H4 (cell line): ENCODE data around the gene AK1. TPM values are rescaled to one million over a fixed set of nuclear protein-coding genes. Genes with fewer than 3 reads are reported as not detected.
"Not testable (repeated sequence)": the region's sequence is repeated elsewhere in the genome, so short reads cannot be mapped to it uniquely, and the experiment has no call there.

ENCODE experiments used
- DNase-seq: peaks from one replicate; pipeline ENCODE4 v3.0.0-alpha.2; 2015; ENCODE audit warnings: low spot score
- total RNA-seq: library from RNA; depleted of rRNA; stranded (reverse); fragments of >200 nt; shearing (Covaris generic); gene quantifications from 2 replicates; pipeline ENCODE4 v1.2.3, GENCODE V29; 2014

The AK1 gene
- total RNA-seq, 1 experiment from 2014 or later = 45.7 TPM

DNA sequence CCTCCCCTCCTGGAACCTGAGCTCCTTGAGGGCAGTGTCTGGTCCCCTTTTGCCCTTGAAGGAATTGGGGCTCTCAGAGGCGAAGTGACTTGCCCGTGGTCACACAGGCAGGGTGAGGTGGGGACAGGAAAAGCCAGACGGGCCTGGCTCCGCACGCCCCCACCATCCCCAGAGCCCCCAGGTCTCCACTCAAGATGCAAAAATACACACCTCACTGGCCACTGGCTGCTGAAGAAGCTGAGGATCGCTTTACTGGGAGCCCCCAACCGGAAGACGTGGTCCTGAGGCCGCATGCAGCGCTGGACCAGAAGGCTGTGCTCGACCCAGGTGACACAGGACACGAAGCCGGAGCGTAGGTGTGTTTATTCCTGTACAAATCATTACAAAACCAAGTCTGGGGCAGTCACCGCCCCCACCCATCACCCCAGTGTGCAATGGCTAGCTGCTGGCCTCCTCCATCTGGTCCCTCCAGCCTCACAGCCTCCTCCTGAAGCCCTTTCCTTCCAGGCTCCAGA, 7.6 kb upstream of the AK1 start:
- DNase-seq = no peak

DNA sequence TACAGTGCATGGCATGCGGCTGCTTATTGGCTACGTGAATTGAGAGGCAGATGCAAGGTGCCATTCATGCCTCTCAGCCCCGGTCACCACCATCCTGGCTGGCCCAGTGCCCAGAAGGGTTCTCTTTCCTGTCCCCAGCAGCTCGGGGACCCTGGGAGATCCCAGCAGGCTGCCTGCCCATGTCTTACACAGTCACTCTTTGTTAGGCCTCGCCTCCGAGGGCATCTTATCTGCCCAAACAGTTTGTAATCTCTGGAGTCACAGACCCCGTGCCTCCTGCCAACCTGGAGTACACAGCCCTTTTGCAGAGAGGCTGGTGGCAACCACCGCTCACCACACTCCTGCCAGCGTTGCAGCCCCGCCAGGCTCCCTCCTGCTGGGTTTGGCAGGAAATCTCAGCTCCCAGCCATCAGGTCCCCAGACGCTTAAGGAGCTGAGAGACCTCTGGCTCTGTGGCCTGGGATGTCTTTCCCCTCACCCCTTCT, 7.0 kb upstream of the AK1 start:
- peak; percentile 68 for DNase-seq

DNA sequence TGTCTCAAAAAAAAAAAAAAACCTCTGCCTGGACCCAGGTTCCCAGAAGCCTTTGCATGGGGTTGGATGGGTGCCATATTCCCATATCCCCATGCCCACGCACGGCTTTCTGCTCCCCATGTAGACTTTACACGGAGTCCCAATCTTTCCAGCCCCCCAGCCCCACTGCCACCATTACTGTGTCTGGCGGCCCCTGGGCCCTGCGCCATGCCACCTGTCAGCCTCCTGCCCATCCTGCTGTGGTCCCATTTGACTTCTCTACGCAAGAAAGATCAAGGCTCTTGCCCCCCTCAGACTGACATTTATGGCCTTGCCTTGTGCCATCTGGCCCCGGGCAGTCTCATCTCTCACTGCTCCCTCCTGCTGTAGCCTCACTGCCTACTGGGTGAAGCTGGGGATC, 6.5 kb upstream of the AK1 start:
- DNase-seq = no peak

DNA sequence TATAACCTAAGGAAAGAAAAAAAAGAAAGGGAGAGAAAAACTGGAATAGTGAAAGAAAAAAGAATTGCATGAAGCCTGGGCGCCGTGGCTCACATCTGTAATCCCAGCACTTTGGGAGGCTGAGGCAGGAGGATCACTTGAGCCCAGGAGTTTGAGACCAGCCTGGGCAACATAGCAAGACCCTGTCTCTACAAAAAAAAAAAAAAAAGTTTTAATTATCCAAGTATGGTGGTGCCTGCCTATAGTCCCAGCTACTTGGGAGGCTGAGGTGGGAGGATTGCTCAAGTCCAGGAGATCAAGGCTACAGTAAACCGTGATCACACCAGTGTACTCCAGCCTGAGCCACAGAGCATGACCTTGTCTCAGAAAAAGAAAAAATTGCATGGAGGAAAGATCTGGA, 4.2 kb upstream of the AK1 start:
- DNase-seq = not testable (repeated sequence)

DNA sequence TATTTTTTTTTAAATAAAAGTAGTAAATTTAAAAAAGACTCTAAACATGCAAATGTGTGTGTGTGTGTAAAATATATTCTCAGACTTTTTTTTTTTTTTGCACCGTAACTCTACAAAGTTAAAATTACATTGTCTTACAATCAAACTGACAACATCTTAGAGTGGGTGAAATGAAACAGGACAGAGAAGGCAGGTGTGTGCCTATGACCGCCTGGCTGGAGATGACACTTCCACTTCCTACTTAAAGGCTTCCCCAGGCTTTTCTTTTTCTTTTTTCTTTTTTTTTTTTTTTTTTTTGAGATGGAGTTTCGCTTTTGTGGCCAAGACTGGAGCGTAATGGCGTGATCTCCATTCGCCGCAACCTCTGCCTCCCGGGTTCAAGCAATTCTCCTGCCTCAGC, 2.7 kb upstream of the AK1 start:
- no peak for DNase-seq

DNA sequence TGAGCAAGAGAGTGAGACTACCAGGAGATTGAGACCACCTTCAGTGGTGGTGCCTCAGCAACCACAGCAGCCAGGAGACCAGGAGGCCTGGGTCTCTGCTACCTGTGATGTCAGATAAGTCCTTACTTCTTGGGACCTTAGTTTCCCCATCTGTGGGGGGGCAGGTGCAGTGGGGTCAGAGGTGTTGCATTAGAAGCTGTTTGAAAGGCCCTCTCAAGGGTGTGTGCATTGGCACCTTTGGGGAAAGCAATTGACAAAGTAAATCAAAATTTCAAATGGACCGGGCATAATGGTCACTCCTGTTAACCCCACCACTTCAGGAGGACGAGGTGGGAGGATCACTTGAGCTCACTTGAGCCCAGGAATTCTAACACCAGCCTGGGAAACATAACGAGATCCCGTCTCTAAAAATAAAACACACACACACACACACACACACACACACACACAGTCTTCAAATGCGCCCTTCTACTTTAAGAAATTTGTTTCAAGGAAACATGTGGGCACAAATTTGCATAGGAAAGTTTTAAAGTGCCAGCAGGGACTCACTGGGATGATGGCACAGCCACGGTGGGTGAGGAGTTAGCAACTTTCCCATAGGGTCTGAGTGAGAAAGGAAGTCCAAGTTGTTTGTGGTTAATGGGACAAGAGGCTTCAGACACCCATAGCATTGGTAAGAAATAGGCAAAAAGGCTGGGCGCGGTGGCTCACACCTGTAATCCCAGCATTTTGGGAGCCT, 1.3 kb upstream of the AK1 start:
- no peak for DNase-seq

DNA sequence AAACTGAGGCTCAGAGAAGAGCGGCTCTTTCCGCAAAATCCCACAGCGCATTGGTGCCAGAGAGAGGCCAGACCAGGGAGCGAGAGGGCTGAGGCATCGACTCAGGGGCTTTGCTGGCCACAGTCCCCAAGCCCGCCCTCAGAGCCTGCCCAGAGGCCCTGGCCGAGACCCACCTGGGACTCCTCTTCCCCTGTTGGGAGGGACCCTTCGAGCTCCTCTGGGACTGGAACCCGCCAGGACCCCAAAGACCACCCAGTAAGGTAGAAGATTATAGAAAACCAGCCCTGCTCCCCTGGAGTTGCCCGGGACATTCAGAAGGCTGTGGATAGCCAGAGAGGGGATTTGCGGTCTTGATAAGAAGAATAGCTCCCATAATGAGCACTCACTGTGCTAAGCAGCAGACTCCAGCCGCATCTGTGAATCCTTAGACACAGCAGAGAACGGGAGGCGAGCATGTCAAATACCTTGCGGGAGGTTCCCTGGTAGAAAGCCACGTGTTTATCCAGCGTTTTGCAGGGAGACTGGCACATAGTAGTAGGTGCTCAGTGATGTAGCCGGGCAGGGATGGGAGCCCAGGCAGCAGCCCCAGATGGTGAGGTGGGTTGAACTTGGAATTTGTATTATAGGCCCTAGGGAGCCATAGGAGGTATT, 651 bp upstream of the AK1 start:
- no peak for DNase-seq

DNA sequence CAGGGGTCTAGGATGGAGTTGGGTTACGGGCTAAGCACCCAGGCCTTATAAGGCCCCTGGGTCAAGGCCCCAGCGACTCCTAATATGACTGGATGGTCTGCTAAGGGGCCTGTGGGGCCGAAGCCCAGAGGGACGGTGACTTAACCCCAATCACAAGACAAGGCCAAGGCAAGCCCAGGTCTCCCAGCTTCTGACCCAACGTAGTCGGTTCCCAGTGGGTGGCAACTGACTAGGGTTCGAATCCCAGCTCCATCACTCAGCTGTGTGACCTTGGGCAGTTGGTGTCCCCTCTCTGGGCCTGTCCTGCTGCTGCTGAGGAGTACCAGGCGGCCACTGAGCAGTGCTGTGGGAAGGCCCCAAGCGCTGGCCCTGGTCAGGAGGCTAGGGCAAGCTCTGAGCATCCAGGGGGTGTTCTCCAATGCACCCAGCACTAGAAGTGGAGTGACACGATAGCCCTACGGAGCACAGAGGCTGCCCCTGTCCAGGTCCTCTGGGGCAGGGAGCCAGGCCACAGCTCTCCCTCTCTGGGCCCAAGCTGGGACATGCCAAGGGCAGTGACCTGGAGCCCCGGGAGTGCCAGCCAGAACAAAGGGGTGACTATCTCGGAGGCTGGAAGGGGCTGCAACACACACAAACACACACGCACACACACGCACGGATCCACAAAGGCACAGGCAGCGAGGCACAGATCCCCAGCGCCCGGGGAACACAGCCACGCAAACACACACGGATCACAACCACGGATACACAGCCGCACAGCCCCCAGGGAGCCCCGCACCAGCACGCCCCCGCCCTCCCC, 512 bp downstream of the AK1 start:
- no peak for DNase-seq

DNA sequence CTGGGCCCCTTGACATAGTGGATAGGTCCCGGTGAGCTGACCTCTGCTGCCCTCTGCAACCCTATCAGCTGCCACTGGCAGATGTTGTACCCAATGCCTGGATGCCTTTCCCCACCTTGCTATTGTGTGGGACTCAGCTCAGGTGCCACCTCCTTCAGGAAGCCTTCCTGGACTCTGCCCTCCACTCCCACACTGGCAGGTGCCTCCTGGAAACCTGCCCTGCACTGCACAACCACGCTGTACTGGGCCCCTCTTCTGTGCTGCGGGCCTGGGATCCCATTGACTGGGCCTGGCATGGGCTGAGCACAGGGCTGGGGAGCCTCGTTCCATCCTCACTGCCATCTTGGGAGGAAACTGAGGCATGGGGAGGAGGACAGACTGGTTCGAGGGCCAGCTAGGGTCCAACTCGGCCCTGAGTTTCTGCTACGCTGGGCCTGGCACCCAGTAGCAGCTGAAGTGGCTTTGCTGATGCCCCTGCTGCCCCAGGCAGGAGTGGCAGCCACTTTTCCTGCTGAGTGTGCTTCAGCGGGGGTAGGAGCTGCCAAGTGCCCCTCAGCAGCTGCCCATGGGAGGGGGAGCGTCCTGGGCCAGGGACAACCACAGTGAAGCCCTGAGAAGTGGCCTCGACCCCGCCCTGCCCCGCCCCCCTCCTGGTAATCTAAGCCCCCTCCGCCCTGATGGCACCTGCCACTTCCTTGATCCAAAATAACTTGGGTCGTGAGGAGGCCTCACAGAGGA, 1.3 kb downstream of the AK1 start:
- DNase-seq = no peak

DNA sequence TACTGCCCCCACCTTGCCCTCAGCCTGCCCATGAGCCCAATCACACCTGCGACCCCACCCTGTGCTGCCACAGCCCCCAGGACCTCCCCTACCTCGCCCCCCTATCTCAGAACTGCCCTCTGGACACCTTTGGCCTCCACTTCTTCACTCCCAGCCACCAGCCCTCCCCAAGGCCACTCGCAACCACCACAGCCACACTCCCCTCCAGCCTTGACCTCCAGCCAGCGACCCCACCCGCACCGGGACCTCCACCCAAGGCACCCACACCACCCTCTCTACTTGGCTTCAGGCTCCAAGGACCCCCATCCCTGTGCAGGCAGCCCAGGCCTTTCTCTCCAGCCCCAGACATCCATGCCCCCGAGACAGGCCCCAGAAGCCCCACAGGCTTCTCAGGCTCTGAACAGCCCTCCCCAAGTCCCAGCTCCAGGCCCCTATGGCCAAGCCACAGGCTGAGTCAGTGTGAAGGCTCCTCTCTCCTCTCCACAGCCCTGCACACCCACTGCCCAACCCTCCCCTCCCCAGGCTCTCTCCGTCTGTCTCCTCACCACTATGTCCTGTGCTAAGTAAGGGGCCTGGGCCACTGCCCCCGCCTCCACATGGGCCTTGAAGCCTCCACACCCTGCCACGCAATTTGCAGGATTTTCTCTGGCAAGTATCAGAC, 2.0 kb downstream of the AK1 start:
- no peak for DNase-seq

DNA sequence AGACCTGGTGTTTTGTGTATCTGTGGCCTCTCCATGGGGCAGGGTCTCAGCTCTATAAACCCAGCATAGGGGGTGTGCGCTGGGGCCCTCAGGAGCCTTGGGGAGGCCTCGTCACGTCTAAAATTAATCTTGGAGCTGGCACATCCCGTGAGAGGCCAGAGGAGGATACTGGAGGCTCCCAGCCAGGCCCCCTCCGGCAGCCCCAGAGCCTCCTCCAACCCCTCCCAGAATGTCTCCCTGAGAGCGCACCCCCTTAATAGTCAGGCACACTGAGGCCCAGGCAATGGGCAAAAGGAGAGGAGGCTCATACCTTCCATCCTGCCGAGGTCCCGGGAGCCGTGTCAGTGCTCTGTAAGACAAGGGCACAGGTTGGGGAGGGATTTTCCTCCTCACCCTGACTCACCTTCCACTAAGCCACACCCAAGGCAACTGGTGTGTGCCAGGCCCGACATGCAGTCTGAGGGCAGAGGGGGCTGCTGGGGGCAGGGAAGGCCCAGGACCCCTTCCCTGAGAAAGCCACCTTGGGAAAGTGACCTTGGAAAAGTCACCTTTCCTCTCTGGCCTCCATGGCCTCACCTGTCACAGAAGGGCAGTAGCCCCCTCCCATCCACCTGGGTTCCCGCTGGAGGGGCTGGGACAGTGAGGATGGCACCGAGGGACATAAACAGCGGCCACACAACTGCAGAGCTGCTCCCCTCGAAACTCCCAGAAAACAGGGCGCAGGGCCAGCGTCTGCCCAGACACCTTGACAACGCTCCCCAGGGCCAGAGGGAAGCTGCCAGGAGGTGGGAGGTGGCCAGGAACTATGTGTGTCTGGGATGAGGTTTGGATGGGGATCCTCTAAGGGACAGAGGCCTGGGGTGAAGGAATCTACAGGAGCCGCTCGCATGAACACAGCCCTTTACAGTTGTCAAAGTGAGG, 2.9 kb downstream of the AK1 start:
- DNase-seq = no peak

DNA sequence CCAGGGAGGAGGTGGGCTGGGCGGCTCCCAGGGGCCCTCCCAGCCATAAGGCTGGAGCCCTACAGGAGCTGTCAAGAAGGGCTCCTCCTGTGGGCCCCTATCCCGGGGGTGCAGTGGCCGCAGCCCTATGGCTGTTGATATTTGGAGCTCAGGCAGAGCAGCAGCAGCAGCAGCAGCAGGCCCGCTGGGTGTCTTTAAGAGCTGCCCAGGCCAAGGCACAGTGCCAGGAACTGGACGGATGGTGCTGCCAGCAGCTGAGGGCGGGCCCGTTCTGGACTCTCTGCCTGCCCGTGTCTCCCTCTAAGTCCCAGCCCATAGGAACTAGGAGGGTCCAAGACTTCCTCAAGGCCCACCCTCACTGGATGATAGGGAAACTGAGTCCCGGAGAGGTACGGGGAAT, 3.6 kb downstream of the AK1 start:
- no peak for DNase-seq

DNA sequence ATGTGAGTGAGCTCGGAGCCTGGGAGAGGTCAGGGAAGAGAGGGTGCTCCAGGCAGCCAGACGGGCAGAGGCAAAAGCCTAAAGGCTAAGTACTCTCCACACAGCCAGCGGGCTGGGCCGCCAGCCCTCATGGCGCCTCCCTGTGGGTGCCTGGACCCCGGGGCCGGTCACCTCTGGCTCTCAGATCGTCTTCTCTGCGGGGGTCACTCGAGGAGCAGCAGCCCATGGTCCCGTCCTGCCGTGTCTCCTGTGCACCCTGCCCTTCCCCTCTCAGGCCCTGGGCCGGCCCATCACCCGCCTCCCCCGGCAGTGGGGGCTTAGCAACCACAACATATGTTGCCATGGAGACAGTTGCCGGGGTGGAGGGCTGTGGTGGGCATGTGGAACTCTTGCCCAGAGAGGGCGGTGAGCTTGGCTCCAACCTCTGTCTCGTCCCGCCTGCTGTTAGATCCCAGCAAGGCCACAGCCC, 4.2 kb downstream of the AK1 start:
- no peak for DNase-seq

DNA sequence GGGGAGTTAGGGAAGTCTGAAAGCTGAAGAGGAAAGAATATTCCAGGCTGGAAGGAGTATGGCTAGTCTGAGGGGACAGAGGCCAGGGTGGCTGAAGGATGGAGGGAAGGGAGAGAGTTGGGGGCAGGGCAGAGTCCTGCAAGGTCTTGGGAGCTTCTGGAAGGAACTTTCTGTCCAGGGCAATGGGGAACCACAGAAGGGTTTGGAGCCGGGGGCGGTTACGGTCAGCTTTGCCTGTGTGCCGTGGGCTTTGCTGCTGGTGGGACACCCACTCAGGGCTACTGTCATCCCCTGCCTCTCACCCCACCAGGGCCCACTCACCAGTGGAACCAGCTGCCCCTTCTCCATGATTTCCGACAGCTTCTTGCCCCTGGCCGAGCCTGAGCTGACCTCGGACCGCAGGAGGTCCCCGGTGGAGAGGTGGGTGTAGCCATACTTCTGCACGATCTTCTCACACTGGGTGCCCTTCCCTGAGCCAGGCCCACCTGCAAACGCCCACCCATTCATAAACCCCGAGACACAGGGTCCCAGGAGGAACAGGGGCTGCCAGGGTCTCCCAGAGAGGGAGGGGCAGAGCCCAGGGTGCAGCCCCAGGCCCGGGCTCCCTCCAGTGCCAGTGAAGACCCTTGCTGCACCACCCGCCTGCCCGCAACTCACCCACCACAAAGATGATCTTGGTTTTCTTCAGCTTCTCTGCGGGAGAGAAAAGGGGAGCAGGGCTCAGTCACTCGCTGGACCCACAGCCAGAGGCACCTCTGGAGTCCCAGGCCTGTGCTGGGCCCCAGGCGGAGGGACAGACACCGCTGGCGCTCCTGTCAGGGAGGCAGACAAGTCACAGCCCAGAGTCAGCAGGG, 4.9 kb downstream of the AK1 start:
- DNase-seq = no peak

DNA sequence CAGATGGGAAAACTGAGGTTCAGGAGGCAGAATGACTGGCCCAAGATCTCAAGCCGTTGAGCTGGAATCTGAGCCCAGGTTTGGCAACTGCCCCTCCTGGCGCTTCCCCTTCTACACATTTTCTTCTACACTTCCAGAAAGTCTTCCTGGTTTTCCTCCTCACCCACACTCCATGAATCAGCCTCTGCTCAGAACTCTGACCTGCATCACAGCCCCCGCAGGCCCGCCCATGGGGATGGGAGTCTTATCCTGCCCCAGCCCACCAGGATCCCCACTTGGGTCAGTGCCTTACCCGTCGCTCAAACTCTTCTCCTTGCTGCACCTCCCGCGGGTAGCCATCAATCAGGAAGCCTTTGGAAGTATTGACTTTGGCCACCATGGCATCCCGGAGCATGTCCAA, 5.9 kb downstream of the AK1 start:
- no peak for DNase-seq

DNA sequence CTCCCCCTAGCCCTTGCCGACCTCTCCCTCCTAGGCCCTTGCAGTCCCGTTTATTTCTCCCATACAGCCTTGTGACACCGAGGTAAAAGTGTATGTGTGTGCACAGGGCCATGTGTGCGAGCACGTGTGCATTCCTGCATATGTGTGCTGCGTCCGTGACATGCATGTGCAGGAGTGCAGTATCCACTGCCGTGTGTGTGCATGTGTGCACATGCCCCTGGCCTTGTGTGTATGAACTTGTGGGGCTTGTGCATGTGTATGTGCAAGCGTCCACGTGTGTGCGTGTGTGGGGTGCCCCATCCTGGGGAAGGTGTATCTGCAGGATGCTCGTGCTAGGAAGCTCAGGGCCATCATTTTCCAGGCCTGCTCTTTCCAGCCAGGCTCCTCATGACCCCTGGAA, 6.6 kb downstream of the AK1 start:
- DNase-seq = no peak

DNA sequence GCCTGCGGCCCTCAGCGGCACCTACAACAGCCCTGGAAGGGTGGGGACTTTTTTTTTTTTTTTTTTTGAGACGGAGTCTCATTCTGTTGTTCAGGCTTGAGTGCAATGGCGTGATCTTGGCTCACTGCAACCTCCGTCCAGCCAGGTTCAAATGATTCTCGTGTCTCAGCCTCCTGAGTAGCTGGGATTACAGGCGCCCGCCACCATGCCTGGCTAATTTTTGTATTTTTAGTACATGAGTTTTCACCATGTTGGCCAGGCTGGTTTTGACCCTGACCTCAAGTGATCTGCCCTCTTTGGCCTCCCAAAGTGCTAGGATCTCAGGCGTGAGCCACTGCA, 7.4 kb downstream of the AK1 start:
- not testable (repeated sequence) for DNase-seq

DNA sequence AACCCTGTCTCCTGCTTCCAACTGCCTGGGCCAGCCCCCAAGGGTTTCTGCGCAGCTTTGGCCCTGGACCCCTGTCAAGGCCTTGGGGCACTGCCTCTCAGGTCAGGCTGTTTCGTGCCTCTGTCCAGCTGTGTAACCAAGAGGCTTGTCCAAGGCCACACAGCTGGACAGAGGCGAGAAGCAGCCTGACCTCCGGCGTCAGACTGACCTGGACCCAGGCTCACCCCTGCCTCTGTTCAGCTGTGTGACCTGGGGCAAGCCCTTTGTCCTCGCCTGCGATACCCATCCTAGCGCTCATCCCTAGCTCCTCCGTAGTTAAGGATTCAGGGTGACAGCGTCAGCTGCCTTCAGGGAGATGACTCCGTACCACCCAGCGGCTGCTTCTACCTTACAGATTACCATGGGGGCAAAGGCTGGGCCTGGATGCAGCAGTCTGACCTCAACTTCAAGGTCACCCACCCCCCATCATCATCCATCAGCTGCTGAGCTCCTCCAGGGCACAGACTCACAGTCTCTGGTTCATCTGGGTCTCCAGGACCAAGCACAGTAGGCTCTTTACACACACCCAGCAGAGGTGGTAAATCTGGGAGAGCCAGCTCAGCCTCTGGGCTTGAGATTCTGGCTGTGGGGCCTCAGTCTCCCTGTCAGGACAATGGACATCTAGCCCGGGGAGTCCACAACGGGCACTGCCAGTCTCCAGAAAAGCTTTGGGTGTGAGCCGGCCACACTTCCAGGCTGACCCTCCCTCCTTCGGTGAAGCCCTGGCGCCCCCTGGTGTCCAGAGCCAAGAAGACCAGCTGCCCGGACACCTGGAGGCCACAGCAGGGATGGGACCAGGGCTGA, 7.9 kb downstream of the AK1 start:
- DNase-seq = peak; percentile 75
